Epidermal melanocyte (primary cell): ENCODE data around the gene ASXL1.
"Not testable (repeated sequence)": the region's sequence is repeated elsewhere in the genome, so short reads cannot be mapped to it uniquely, and the experiment has no call there.

Source experiments
- DNase-seq: peaks from one replicate; pipeline ENCODE4 v3.0.0; 2011; ENCODE audit warnings: low spot score; ENCODE audit not compliant: insufficient read length

Gene ASXL1

DNA sequence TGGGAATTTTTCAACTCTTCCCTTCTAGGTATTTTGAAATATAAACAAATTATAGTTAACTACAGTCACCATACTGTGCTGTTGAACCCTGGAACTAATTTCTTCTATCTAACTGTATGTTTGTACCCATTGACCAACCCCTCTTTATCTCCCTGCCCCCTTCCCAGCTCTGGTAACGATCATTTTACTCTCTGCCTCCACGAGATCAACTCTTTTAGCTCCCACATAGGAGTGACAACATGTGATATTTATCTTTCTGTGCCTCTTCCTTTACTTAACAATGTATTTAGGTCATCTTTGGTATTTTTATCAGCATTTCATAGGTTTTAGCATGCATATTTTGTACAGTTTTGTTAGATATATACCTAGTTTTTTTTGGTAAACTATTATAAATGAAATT lies 45.9 kb downstream of the ASXL1 start:
- DNase-seq, result no peak

GRCh38 chr20:32406701-32407100 lies 48.6 kb downstream of the ASXL1 start:
- DNase-seq, result no peak

DNA sequence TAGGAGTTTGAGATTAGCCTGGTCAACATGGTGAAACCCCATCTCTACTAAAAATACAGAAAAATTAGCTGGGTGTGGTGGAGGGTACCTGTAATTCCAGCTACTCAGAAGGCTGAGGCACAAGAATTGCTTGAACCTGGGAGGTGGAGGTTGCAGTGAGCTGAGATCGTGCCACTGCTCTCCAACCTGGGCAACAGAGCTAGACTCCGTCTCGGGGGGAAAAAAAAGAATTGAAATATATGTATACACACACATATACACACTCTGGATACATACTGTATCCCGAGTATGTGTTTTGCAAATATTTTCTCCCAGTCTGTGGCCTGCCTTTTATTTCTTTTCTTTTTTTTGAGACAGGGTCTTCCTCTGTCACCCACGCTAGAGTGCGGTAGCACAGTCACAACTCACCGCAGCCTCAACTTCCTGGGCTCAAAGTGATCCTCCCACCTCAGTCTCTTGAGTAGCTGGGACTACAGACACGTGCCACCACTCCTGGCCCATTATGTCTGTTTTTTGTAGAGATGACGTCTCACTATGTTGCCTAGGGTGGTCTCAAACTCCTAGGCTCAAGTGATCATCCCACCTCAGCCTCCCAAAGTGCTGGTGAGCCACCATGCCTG lies 49.1 kb downstream of the ASXL1 start:
- DNase-seq, result not testable (repeated sequence)

GRCh38 chr20:32411955-32412706 lies 54.0 kb downstream of the ASXL1 start:
- DNase-seq, result no peak

GRCh38 chr20:32415494-32415893 lies 57.4 kb downstream of the ASXL1 start:
- DNase-seq, result no peak

- no peak for DNase-seq
Measured at GRCh38 chr20:32416206-32416605, 58.1 kb downstream of the ASXL1 start.

GRCh38 chr20:32418376-32418775 lies 60.2 kb downstream of the ASXL1 start:
- DNase-seq, result no peak

GRCh38 chr20:32421290-32421689 lies 63.2 kb downstream of the ASXL1 start:
- no peak for DNase-seq

DNA sequence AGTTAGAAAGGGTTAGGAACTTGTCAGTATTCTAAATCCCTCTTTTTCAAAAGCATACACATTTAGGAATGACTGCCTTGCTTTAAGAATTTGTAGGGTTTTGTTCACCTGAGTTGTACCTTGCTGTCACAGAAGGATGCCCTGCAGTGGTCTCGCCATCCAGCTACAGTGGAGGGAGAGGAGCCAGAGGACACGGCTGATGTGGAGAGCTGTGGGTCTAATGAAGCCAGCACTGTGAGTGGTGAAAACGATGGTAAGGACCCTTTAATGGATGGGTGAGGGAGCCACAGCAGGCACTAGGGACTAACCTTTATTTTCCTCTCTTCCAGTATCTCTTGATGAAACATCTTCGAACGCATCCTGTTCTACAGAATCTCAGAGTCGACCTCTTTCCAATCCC lies 69.9 kb downstream of the ASXL1 start:
- no peak for DNase-seq

GRCh38 chr20:32429343-32429742 lies 71.2 kb downstream of the ASXL1 start:
- DNase-seq, result no peak

- no peak for DNase-seq
Measured at GRCh38 chr20:32429745-32430360, 71.7 kb downstream of the ASXL1 start.

DNA sequence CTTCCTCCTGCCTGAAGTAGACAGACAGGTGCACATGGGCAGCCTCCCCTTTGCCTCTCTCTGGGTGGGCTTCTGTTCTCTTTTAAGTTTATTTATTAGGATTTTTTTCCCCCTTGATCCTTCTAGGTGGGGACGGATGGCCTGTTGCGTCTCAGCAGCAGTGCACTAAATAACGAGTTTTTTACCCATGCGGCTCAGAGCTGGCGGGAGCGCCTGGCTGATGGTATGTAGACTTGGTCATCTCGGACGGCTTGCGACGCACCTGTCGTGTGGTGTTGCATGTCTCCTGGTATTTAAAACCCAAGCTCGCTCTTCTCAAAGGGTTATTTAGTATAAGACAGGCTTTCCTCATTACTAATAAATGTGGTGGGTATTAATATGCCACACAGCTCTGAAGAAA lies 73.3 kb downstream of the ASXL1 start:
- DNase-seq, result no peak

GRCh38 chr20:32432277-32432676 lies 74.1 kb downstream of the ASXL1 start:
- DNase-seq, result no peak

GRCh38 chr20:32433311-32434021 lies 75.3 kb downstream of the ASXL1 start:
- DNase-seq, result peak; percentile 55

DNA sequence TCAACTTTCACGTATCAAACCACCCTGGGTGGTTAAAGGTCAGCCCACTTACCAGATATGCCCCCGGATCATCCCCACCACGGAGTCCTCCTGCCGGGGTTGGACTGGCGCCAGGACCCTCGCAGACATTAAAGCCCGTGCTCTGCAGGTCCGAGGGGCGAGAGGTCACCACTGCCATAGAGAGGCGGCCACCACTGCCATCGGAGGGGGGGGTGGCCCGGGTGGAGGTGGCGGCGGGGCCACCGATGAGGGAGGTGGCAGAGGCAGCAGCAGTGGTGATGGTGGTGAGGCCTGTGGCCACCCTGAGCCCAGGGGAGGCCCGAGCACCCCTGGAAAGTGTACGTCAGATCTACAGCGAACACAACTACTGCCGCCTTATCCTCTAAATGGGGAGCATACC lies 76.3 kb downstream of the ASXL1 start:
- no peak for DNase-seq

- no peak for DNase-seq
Measured at GRCh38 chr20:32435449-32436107, 77.4 kb downstream of the ASXL1 start.

- DNase-seq, result no peak
Measured at GRCh38 chr20:32436142-32436861, 78.2 kb downstream of the ASXL1 start.

DNA sequence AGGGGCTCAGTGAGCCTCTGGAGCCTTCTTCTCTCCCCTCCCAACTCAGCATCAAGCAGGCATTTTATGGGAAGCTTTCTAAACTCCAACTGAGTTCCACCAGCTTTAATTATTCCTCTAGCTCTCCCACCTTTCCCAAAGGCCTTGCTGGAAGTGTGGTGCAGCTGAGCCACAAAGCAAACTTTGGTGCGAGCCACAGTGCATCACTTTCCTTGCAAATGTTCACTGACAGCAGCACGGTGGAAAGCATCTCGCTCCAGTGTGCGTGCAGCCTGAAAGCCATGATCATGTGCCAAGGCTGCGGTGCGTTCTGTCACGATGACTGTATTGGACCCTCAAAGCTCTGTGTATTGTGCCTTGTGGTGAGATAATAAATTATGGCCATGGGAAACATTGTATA lies 78.8 kb downstream of the ASXL1 start:
- DNase-seq, result no peak

GRCh38 chr20:32437391-32438074 lies 79.4 kb downstream of the ASXL1 start:
- no peak for DNase-seq

- no peak for DNase-seq
Measured at GRCh38 chr20:32438331-32438858, 80.3 kb downstream of the ASXL1 start.
